NCI-H2171 (cell line): ENCODE measurements around the gene APP.

Experiments used
- DNase-seq: peaks from one replicate; lab custom pipeline; 2025; lab: John Stamatoyannopoulos, UW

APP gene

DNA sequence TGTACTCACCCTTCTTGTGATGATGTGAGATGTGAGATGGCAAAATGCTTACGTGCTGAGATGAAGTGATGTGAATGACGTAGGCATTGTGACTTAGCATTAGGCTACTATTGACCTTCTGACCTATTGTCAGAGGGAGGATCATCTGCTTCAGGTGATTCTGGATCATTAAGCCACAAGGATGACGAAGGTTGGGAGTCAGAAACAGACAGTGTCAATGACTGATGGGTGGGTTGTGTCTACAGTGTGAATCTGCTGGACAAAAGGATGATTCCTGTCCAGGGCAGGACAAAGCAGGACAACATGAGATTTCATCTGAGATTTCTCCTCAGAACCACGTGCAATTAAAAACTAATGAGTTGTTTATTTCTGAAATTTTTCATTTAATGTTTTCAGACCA, 306.8 kb downstream of the APP start:
- no peak for DNase-seq

DNA sequence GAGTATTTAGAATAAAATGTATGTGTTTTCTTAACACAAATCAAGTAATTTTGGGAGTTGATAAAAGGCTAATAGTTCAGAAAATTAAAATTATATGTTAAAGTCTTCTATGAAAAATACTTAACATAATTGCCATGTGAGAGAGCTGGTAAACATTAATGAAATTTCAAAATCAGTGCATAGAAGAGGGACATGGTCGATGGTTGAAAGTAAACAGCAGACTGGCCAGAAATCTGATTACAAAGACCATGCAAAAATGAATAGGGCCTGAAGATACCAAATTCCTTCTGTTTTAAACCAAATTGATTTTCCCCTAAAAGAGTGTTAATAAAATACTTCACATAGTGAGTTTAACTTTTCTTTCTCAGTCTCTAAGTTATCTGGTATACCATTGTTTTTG, 307.5 kb downstream of the APP start:
- DNase-seq: no peak

DNA sequence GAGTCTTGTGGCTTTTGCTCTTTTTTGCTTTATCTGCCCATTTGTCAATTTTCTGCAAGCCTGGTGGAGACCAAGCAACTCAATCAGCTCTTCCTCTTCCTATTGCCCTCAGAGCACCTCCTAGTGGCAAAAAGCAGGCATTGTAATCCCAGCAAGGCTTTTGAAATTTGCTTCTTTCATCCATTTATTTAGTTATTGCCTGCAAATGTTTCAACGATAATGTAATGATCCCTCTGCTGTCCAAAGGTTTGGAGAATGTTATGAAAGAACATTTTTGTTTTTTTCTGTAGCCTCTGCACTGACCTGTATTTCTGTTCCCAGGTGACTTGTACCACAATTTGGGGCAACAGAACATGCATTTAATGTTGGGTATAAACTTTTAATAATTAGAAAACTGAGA, 308.0 kb downstream of the APP start:
- DNase-seq: no peak

DNA sequence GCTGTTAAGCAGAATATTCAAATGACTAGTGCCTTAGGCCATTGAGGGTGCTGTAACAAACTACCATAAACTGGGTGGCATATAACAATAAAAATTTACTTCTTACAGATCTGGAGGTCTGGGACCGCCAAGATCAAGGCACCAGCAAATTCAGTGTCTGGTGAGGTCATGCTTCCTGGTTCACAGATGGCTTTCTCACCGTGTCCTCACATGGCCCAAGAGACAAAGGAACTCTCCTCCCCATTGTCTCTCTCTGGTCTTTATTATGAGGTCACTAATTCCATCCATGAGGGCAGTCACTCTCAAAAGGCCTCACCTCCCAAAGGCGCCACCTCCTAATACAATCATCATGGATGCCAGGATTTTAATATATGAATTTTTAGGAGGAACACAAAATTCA, 308.5 kb downstream of the APP start:
- no peak for DNase-seq

DNA sequence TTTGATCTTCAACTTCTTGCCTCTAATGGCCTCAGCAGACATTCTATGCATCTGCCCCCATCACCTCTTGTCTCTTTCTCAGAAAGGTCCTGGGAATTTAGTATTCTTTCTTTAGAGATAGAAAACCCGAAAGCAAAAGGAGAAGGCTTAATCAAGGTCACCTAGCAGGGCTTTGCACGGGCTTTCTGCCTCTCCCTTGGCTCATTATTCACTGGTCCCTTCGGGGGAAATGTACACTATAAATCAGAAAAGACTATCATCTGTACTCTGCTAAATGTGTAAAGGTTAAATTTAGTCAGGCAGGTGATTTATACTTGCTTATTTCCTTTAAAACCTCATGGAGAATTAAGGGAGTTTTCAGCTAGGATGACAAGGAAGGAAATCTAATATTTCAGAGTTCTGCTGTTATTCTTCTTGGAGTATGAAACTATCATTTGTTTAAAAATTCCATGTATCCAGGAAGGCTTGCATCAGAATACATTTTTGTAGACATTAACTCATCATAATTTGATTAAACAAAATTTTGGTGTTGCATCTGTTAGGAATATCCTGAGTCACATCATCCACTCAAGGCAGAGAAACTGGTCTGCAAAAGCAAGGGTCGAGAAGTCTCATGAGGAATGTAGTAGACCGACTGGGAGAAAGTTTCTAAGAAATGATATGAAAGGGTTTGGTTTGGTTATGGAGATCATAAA, 311.2 kb downstream of the APP start:
- DNase-seq: no peak

DNA sequence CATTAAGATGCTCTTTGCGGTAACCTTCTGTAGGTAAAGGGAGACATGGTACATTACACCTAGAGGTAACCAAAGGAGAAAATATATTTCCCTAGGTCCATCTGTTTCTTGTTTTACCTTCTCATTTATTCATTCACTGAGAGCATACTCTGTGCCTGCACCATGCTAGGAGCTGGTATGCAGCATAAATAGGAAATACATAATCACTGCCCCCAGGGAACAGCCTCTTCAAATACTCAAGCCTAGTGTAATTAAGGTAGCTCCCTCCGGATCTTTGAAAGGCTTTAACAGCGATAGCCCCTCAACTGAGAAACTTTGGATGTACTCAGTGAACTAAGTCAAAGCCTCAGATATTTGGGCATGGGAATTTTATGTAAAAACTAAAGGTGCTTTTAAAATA, 312.2 kb downstream of the APP start:
- DNase-seq: no peak

DNA sequence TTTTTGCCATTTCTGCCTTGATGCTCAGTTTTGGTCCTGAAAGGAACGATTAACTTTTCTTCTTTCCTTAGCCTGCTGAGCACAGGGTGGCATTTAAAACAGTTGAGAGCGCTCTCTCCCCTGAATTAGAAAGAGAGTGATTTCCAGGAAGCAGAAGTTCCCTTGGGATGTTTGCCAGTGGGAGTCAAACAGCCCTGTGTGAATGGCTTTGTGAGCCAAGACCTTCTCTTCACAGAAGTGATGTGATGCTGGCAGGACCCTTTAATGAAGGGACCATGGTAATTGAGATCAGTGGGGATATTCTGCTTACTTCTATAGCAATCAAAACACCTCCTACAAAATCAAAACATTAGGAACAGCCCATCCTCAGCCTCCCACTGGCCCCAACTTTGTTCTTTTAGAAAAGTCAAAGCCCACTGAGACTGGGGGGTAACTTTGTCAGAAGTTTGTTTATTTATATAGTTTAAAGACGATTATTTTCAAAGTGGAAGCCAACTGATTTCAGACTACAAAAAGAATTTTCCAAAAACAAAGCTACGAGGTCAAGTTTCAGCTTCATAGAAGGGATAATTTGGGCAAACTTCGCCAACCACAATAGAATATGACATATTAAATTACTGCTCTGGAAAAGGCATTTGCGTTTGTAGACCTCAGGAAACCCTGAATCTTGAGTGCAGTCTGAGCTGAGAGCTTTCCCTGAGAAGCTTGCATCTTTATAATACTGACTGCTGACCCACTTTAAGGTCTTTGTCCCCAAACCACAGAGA, 313.1 kb downstream of the APP start:
- no peak for DNase-seq

DNA sequence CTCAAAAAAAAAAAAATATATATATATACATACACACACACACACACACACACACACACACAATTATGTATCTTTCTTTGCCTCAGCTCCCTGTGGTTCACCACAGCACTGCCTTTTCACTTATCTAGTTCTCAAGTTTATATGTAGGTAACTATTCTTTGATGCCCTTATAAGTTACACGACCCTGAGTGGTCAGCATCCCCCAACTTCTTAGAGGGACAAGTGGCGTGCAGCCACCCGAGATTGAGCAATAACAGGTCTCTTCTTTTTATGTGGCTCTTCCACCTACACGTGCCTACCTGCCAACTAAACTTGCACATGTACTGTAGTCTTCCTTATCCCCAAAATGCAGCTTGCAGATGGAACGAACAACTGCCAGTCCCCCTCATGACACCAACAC, 315.0 kb downstream of the APP start:
- no peak for DNase-seq

DNA sequence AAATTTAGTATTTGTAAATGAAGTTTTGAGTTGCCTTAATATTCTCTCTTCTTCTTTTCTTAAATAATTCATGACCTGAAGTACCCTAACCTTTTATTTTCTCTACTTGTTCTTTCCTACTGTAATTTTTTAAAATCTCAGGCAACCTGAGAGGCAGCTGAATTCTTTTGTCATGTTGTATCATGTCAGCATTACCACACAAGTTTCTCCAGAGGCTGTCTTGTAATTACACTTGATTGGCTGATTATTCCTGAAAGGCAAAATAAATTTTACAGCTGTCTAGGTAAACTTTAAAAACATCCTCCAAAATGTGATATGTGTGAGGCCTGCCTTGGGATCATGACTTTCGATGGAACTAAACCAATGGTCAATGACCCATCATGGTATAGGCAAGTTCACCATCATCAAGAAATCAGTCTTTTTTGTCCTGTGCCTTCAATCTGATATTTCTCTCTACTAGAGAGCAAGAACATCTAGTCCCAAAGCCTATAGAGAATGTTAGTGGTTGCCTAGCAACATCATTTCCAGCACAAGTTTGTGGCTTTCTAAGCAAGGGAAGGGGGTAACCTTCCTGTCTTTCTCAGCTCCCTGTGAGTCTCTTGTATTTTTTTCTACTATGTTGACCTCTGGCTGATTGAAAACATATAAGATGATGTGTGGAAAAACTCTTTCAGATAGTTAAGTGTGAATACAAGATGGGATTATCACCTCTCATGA, 320.3 kb downstream of the APP start:
- DNase-seq: no peak

DNA sequence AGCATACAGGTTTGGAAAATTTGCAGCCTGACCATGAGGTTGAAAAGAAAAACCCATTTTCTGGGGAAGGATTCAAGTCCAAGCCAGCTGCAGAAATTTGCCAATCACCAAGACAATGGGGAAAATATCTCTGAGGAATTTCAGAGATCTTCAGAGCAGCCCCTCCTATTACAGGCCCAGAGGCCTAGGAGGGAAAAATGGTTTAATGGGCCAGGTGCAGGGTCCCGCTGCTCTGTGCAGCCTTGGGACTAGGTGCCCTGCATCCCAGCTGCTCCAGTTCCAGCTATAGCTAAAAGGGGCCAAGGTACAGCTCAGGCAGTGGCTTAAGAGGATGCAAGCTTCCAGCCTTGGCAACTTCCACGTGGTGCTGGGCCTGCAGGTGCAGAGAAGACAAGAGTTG, 322.3 kb downstream of the APP start:
- no peak for DNase-seq

DNA sequence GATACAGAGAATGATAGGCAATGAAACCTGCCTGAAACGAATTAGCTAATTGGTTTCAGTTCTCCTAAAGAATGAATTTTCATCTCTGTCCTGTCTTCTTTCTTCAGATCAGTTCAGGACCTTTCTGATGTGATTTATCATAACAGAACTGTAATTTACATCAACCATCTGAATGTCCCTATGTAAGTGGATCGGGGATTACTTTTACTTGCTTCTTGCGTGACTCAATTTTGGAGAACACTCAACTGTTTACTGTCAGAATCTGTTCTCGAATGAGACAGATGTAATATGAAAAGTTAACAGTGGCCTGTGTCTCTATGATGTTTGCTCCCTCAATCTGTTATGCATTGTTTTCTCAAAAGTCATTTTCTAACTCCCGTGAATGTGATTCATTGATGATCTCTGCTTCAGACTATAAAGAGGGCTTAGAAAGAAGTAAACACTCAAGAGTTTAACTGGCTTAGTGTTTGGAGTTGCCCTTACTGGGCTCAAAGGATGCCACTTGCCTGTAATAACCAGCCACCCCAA, 324.8 kb downstream of the APP start:
- DNase-seq: no peak

DNA sequence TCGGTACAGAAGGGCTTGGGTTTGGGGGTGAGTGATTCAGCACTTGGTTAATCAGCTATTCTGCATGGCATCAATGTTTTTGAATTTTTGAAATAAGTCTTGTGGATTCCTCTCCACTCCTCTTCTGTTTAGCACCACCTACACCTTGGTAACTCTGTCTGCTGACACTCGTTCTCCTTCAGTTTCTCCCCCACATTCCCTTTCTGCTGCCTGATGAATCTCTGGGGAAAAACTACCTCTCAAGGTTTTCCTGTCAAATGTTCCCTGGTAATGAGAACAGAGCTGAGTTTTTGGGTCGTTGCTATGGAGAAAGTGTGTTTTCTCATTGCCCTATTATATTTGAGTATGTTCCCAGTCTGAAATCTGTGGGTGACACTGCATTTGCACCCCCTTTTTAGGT, 327.6 kb downstream of the APP start:
- no peak for DNase-seq

DNA sequence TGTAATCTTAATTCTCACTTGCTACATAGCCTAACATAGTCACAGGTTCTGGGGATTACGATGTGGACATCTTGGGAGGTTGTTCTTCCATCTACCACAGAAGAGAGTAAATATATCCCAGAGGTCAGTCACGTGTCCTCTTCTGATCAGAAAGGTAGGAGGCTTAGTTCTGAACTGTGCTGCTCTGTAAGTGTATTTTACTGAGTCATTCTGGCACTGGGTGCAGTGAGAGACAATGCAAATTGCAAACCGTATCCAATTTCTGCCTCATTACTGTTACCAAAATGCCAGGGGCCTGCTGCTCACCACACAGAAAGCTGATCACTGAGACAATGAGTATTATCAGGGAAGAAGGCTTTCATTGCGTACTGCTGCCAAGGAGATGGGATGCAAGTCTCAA, 331.8 kb downstream of the APP start:
- DNase-seq: no peak

DNA sequence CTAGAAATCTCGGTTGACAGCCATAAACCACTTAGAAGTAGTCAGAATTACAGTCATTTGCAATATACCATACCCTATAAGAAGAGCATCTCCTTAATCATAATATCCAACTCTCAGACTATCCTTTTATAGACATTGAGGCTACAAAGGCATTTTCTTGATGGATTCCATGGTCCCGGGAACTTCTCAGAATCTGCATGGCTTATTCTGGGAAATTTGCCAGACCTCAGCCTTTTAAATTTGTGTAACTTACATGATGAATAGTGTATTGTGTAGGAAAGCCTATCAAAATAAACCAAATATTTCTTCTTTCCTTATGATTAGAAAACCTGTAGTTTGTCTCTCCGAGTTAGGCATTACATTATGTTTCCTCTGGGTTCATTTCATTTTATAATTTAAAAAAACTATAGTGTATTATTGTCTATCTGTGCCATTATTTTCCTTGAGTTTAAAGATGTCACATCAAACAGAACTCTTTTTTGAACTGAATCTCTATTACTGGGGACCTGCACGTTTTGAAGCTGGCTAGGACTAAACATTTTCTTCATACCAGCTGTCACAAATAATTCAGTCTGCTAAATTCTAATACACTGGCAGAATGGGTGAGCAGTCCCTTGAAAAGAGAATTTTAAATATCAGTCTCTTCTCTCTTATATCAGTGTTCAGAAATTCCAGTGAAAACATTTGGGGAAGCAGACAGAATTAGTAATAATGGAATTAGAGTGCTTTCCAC, 332.9 kb downstream of the APP start:
- DNase-seq: no peak

DNA sequence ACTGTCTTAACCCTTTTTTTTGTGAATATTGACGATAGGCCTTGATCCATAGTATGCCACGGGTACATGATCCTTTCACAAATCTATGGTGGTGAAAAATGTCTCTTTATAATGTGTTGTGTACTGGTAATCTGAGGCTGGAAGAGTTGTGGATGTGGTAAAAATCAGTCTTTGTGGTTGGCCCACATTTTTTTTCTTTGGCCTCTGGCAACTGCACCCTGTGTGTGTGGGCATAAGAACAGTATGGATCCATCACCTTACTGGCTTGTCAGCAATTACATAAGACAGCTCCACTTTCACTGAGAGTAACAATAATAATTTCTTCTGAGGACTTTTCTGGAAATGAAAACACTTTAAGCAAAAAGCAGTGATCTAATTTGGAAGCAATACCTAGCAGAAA, 334.2 kb downstream of the APP start:
- no peak for DNase-seq

DNA sequence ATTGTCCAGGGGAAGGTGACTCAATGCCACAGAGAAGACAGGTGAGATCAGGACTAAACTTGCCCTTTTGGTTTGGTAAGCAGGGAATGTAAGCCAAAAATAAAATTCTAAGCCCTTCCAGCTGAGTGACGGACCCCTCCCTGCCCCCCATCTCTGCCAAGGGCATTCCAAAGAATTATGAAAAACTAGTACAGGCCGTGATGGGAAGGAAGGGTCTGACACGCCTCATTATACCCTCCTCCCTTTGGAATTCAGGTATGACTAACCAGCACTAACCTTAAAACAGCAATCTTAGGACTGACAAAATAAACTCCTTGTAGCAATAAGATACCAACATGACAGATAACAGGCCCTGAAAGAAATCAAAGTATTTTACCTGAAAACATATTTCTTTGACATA, 336.2 kb downstream of the APP start:
- DNase-seq: no peak

DNA sequence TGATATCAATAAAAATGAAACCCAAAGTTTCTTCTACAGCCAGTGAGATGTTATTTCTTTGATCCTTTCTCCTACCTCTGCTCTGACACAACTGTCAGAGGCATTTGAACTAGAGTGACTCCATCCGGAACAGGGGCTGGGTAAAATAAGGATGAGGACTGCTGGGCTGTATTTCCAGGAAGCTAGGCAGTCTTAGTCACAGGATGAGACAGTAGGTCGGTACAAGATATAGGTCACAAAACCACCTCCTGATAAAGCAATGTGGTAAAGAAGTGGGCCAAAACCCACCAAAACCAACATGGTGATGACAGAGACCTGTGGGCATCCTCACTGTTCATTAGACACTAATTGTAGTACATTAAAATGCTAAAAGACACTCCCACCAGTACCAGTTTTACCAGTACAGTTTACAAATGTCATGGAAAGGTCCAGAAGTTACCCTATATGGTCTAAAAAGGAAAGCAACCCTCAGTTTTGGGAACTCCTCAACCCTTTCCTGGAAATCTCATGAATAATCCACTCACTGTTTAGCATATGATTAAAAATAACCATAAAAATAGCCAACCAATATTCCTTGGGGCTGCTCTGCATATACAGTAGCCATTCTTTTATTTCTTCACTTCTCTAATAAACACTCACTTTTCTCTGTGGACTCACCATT, 339.1 kb downstream of the APP start:
- DNase-seq: no peak
